GM19452 (cell line): Measurements from ENCODE around the gene PAQR5.
A peak's percentile ranks its signal among the peaks of the same experiment; 100 is the strongest.
"Not testable (repeated sequence)": the region's sequence is repeated elsewhere in the genome, so short reads cannot be mapped to it uniquely, and the experiment has no call there.

Experiments
- ATAC-seq: cut with Tn5 transposase; IDR thresholded peaks from one replicate; pipeline ENCODE4 v1.9.1; 2021; ENCODE audit not compliant: unreplicated experiment

Gene PAQR5

GRCh38 chr15:69415381-69415780 is 116.7 kb downstream of the PAQR5 start:
- no peak for ATAC-seq

- ATAC-seq = no peak
Measured at GRCh38 chr15:69417581-69417980, 118.9 kb downstream of the PAQR5 start.

GRCh38 chr15:69421498-69421897 is 122.8 kb downstream of the PAQR5 start:
- no peak for ATAC-seq

GRCh38 chr15:69422336-69422895 is 123.7 kb downstream of the PAQR5 start:
- ATAC-seq = no peak

- ATAC-seq = no peak
Measured at GRCh38 chr15:69424001-69424400, 125.3 kb downstream of the PAQR5 start.

GRCh38 chr15:69424748-69425413 is 126.2 kb downstream of the PAQR5 start:
- no peak for ATAC-seq

GRCh38 chr15:69433831-69434230 is 135.1 kb downstream of the PAQR5 start:
- ATAC-seq = no peak

- ATAC-seq = no peak
Measured at GRCh38 chr15:69434238-69434637, 135.5 kb downstream of the PAQR5 start.

- ATAC-seq = no peak
Measured at GRCh38 chr15:69434679-69435078, 136.0 kb downstream of the PAQR5 start.

GRCh38 chr15:69435985-69436384 is 137.3 kb downstream of the PAQR5 start:
- ATAC-seq = no peak

GRCh38 chr15:69436951-69437350 is 138.2 kb downstream of the PAQR5 start:
- no peak for ATAC-seq

- ATAC-seq = no peak
Measured at GRCh38 chr15:69439623-69440022, 140.9 kb downstream of the PAQR5 start.

GRCh38 chr15:69443032-69443611 is 144.4 kb downstream of the PAQR5 start:
- ATAC-seq = no peak

GRCh38 chr15:69444686-69445085 is 146.0 kb downstream of the PAQR5 start:
- ATAC-seq = no peak

GRCh38 chr15:69446953-69447352 is 148.2 kb downstream of the PAQR5 start:
- no peak for ATAC-seq

- not testable (repeated sequence) for ATAC-seq
Measured at GRCh38 chr15:69450221-69450620, 151.5 kb downstream of the PAQR5 start.

- ATAC-seq = no peak
Measured at GRCh38 chr15:69450968-69451695, 152.4 kb downstream of the PAQR5 start.

- peak; percentile 27 for ATAC-seq
Measured at GRCh38 chr15:69451951-69452691, 153.4 kb downstream of the PAQR5 start.

GRCh38 chr15:69452692-69453521 is 154.2 kb downstream of the PAQR5 start, which contains the start of gene RPLP1:
RPLP1 (plus strand) TSS chr15:69452818; CDS start chr15:69452949, 131 bp downstream.
- peak; percentile 82 for ATAC-seq

GRCh38 chr15:69454953-69455352 is 156.2 kb downstream of the PAQR5 start:
- no peak for ATAC-seq
